HEK293 (cell line): ENCODE measurements around the gene HELLS.

ENCODE experiments used
- ZNF530 ChIP-seq: fragments of 450-650 bp; formaldehyde crosslinking; IDR thresholded peaks from 2 replicates; pipeline ENCODE4 v1.5.1; 2016; ENCODE audit warnings: low read depth, missing biosample characterization, missing genetic modification characterization
- TF ChIP-seq, protein P1 (sequence below): fragments of 450-650 bp; formaldehyde crosslinking; IDR thresholded peaks from 2 replicates; pipeline ENCODE4 v1.5.1; 2016; ENCODE audit warnings: missing biosample characterization, missing genetic modification characterization

DNA sequence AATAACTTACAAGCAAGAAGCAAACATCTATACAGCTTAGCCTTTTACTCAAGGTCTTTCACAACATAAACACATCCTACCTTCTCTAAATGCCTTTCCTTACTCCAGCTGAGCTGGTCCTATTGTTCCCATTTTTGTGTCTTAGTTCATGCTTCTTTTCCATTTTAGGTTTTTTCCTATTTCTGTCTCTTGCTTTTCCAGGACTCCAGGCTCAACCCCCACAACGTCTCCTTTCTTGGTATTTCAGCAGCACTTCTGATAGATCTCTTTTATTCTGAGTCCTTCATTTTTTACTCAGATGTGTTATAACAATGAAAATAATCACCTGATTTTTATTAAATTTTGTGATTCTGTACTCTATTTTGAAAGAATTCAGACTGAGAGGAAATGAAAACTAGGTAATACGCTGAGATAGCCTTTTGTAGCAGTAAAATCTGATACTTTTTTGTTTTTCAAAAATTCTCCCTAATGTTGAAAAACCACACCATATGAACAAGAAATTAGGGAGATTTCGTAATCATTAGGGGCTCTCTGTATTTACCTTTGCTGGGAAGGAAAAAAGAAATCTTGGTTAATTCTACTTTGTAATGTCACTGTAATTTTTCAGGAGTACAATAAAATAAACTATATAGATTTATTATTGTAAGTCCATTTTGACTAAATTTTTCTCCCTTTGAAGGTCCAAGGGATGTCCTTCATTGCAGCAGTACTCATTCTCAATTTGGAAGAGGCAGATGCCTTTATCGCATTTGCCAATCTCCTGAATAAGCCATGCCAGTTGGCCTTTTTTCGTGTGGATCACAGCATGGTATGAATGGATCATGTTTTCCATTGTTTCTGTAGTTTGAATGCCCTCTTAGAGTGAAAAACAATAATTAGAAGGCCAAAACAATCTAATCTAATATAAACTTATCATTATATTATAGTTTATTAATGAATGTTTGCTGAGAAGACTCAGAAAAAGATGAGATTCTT, 24.0 kb upstream of the HELLS start:
- TF ChIP-seq, protein P1, sequence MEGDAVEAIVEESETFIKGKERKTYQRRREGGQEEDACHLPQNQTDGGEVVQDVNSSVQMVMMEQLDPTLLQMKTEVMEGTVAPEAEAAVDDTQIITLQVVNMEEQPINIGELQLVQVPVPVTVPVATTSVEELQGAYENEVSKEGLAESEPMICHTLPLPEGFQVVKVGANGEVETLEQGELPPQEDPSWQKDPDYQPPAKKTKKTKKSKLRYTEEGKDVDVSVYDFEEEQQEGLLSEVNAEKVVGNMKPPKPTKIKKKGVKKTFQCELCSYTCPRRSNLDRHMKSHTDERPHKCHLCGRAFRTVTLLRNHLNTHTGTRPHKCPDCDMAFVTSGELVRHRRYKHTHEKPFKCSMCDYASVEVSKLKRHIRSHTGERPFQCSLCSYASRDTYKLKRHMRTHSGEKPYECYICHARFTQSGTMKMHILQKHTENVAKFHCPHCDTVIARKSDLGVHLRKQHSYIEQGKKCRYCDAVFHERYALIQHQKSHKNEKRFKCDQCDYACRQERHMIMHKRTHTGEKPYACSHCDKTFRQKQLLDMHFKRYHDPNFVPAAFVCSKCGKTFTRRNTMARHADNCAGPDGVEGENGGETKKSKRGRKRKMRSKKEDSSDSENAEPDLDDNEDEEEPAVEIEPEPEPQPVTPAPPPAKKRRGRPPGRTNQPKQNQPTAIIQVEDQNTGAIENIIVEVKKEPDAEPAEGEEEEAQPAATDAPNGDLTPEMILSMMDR (tag by site-specific recombination), result no peak
- no peak for TF ChIP-seq ZNF530 (tag by site-specific recombination)
